ENCODE measurements around the gene ZNF408.

ZNF408 gene

GRCh38 chr11:46726206-46726862, 25.5 kb downstream of the ZNF408 start:
- no peak for DNase-seq (ENCODE audit: low read depth in 2 of 2)

DNA sequence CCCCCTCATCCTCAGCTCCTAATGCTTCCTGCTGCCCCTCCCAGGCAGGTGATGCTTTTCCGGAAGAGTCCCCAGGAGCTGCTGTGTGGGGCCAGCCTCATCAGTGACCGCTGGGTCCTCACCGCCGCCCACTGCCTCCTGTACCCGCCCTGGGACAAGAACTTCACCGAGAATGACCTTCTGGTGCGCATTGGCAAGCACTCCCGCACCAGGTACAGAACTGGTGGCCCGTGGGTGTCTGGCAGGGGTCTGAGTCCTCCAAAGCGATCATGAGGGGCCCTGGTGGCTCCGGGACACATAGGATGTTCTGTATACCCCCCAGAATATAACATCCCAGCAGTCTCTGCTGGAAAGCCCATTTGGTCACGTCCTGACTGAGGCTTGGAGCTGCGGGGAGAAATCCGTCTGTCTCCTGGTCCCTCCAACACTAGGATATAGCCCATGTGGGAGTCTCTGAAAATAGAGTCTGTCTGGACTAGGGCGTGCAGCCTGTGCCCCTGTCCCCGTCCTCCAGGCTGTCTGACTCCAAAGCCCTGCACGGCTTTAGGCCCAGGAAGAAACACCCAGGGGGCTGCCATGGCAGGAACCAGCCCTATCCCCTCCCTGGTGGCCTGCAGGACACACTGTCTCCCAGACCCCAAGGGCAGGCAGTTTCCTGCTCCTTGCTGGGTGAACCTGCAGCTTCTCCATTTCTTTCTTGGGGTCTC, 27.3 kb downstream of the ZNF408 start:
- DNase-seq (ENCODE audit: low read depth in 2 of 2), result no peak

- DNase-seq (ENCODE audit: low read depth in 2 of 2), result no peak
Observed at GRCh38 chr11:46728659-46729040, 27.8 kb downstream of the ZNF408 start.

- DNase-seq (ENCODE audit: low read depth in 2 of 2), result no peak
Observed at GRCh38 chr11:46729110-46730027, 28.5 kb downstream of the ZNF408 start.

DNA sequence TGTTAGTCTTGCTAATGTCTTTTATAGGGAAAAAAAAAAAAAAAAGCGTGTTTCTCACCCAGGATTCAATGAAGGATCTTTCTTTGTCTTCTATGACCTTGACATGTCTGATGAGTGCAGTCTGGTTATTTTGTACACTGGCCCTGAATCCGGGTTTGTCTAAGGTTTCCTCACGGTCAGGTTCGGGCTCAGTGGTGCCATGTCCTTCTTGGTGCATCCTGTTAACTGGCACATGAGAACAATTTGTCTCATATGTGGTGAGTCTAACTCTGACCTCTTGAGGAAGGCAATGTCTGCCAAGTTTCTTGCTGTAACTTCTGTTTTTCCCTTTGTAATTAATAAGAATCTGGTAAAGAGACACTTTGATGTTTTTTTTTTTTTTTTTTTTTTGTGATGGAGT, 30.7 kb downstream of the ZNF408 start:
- no peak for DNase-seq (ENCODE audit: low read depth in 2 of 2)

- no peak for DNase-seq (ENCODE audit: low read depth in 2 of 2)
Observed at GRCh38 chr11:46733234-46733633, 32.4 kb downstream of the ZNF408 start.

DNA sequence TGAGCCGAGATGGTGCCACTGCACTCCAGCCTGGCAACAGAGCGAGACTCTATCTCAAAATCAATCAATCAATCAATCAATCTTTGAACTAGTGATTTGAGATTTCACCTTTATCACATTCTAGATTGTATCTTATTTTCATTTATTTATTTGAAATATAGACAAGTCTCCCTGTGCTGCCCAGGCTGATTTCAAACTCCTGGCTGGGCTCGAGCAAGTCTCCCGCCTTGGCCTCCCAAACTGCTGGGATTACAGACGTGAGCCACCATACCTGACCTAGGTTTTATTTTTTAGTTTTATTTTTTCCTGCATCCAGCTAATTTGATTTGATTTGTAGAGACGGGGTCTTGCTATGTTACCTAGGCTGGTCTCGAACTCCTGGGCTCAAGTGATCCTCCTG, 35.3 kb downstream of the ZNF408 start:
- DNase-seq (ENCODE audit: low read depth in 2 of 2), result no peak

DNA sequence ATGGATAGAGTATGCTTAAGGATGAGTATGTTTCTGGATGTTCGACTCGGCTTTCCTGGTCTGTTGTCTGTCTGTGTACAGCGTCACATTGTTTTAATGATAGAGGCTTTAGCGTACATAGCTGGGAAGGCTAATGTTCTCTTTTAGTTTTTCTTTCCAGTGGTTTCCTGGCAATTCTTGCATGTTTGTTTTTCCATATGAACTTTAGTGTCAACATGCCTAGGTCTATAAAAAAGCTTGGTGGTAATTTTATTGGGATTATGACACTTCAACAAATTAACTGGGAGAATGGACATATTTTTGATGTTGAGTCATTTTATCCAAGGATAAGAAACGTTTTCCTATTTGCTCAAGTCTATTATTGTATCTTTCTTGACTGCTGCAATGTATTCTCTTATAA, 35.8 kb downstream of the ZNF408 start:
- DNase-seq (ENCODE audit: low read depth in 2 of 2), result no peak

- DNase-seq (ENCODE audit: low read depth in 2 of 2), result no peak
Observed at GRCh38 chr11:46737699-46738098, 36.9 kb downstream of the ZNF408 start.

GRCh38 chr11:46738887-46739286, 38.1 kb downstream of the ZNF408 start:
- DNase-seq (ENCODE audit: low read depth in 2 of 2), result no peak

GRCh38 chr11:46741600-46742484, 41.0 kb downstream of the ZNF408 start:
- no peak for DNase-seq (ENCODE audit: low read depth in 2 of 2)

DNA sequence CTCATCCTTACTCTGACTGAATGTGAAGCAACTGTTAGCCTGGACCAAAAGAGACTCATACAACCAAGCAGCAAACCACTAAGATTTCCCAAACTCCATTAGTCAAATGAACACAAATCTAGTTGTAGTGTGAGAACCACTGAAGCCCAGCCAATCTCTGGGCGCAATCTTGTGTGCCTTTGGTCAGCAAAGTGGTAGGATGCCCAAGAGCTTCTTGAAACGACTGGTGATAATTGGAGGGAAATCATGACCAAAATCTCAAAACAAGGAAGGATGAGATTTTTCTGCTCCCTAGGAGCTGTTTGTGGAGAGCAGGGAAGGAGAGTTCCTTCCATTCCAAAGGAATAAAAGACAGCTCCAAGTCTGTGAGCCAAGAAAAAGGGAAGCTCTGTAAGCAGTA, 42.2 kb downstream of the ZNF408 start:
- no peak for DNase-seq (ENCODE audit: low read depth in 2 of 2)

GRCh38 chr11:46743693-46744339, 43.0 kb downstream of the ZNF408 start:
- no peak for DNase-seq (ENCODE audit: low read depth in 2 of 2)

- DNase-seq (ENCODE audit: low read depth in 2 of 2), result no peak
Observed at GRCh38 chr11:46745328-46745727, 44.5 kb downstream of the ZNF408 start.

- no peak for DNase-seq (ENCODE audit: low read depth in 2 of 2)
Observed at GRCh38 chr11:46745995-46746394, 45.2 kb downstream of the ZNF408 start.

DNA sequence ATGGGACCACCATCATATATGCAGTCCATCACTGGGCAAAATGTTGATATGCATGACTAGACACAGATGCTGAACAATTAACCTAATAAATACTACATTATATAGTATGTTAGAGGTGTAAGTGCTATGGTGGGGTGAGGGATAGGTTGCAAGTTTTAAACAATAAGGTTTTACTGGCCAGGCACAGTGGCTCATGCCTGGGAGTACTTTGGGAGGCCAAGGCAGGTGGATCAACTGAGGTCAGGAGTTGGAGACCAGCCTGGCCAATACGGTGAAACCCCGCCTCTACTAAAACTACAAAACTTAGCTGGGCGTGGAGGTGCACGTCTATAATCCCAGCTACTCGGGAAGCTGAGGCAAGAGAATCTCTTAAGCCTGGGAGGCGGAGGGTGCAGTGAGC, 46.3 kb downstream of the ZNF408 start:
- DNase-seq (ENCODE audit: low read depth in 2 of 2), result no peak
